NCI-H510A treated with DMSO at 0.1 percent for 48 hours (cell line): ENCODE results near the gene GMCL2.

Experiments used
- DNase-seq: peaks from one replicate; lab custom pipeline; 2025; lab: John Stamatoyannopoulos, UW

Gene GMCL2

DNA sequence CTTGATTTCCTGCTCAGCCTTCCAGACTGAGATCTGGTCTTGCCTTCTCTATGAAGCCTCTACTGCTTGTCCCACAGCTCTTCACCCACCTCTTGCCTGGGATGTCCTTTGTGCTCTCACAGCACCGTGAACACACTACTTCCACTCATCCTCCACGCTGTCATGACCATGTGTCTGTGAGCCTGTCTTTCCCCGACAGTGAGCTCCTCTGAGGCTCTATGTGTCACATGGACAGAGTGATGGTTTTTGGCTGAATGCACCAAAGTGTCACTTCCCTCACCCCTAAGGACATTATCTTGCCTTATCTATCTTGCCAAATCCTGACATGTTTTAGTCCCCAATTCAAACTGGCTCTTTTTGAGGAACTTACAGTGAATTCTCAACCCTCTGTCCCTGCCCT lies 34.1 kb upstream of the GMCL2 start:
- DNase-seq, result no peak

DNA sequence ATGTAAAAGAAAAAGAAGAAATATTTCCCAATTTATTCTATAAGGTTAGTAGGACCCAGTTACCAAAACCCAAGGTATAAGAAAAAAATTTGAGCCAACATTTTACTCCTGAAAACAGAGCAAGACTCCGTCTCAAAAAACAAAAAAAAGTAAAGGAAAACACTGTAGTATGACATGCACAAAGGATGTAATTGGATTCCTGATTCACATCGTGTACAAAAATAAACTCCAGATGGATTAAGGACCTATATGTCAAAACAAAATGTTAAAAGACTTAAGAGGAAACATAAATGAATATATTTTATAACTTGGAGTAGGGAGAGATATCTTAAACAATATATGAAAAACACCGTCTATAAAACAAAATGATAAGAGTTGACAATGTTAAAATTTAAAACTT lies 31.7 kb upstream of the GMCL2 start:
- no peak for DNase-seq

DNA sequence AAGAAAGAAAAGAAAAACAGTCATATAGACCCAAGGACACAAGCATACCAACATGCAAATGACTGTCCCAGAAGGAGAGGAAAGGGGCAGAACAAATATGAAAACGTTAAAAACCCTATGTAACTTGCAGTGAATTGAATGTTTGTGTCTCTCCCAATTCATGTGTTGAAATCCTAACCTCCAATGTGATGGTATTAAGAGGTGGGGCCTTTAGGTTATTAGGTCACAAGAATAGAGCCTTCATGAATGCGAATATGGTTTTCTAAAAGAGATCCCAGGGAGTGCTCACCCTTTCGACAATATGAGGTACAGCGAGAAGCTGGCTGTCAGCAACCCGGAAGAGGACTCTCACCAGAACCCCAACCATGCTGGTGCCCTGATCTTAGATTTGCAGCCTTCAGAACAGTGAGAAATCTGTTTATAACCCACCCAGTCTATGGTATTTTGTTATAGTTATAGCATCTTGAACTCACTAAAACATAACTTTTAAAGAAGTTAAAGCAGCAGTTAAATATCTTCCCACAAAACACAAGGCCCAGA lies 31.1 kb upstream of the GMCL2 start:
- no peak for DNase-seq

DNA sequence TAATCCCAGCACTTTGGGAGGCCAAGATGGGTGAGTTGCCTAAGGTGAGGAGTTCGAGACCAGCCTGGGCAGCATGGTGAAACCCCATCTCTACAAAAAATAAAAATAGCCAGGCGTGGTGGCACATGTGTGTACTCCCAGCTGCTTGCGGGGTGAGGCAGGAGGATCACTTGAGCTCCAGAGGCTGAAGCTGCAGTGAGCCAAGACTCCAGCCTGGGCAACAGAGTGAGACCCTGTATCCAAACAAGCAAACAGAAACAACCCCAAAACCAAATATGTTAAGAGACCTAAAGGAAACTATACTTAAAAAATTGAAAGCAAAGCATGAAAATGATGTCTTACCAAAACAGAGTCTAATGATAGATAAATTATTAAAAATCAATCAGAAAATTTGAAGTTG lies 29.6 kb upstream of the GMCL2 start:
- no peak for DNase-seq

DNA sequence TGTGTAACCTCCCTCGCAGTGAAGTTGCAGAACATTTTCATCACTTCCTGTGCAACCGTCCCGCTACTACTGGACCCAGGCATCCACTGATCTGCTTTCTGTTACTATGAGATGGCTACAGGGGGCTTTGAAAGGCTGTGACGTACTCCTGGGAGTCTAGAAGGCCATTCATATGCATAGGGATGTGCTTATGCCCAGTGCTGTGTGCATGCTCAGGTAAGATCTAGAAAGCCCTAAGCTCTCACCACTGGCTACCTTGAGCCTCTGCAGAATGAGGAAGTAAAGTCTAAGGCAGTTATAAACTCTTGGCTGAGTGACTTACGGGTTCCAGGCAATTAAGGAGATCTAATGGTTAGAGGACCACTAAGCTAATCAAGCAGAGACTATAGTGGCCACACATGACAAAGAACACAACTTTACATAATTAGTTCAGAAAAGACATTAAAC lies 28.9 kb upstream of the GMCL2 start:
- DNase-seq, result no peak

DNA sequence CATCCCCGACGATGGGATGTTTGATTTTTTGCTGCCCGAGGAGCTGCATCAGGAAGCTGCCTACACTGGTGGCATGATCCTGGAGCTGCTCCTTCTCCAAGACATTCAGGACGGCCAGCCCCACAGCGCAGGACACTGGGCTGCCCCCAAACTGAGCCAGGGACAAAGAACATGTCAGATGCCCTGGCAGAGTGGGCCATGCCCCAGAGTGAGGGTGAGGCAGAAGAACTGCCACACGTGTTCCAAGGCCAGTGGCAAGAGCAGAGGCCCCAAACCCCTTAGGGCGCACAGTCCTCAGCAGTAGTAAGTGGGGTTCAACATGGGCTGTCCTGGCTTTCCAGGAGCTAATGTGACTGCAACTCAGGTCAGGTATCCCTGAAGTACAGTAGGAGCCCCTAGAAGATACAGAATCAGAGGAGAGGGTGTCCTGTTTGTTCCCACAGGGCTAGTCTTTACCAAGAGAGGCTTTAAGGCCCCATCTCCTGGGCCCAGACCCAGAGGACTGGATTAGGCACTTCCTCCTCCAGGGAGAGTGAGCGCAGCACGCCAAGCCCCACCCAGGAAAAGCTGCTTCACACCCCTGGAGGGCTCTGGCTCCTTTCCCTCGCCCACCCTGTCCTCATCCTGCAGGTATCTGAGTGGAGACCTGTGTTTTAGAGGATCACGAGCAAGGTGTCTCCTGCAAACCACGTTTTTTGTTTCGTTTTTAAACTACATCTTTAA lies 28.3 kb upstream of the GMCL2 start:
- no peak for DNase-seq

- no peak for DNase-seq
Observed at GRCh38 chr5:178214160-178214803, 27.1 kb upstream of the GMCL2 start.

DNA sequence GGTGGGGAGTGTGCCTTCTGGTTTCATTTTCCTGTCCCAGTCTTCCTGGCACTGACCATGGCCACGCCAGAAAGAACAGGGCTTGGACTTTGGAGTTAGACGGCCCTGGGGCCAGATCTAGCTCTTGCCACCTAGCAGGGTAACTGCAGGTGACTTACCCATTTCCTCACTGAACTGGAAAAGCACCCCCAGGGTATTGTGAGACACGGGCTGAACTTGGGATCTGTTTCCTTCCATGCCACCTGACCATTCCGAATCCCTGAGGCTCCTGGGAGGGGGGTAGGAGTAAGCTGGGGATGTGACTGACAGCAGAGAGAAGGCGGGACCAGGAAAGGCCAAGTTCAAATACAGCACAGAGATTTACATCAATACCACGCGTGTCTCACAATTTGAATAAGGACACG lies 26.6 kb upstream of the GMCL2 start:
- no peak for DNase-seq

DNA sequence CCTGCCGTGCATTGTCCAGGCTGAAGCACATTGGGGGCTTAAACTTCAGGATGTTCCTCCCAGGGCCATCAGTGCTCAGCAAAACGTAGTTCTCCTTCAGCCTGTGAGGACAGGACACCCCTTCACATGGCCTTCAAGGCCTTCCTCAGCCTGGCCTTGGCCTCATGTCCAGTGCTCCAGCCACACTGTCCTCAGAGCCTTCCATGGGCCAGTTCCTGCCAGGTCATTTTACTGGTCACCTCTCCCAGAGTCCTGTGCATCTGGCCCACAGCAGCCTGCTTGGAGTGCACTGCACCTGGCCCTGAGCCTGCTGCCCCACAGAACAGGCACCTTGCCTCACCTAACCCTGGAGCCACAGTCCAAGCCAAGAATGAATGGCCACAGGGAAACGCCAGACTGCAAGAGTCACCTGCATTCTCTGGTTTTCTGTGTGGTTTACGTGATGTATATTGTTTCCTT lies 25.9 kb upstream of the GMCL2 start:
- DNase-seq, result no peak

DNA sequence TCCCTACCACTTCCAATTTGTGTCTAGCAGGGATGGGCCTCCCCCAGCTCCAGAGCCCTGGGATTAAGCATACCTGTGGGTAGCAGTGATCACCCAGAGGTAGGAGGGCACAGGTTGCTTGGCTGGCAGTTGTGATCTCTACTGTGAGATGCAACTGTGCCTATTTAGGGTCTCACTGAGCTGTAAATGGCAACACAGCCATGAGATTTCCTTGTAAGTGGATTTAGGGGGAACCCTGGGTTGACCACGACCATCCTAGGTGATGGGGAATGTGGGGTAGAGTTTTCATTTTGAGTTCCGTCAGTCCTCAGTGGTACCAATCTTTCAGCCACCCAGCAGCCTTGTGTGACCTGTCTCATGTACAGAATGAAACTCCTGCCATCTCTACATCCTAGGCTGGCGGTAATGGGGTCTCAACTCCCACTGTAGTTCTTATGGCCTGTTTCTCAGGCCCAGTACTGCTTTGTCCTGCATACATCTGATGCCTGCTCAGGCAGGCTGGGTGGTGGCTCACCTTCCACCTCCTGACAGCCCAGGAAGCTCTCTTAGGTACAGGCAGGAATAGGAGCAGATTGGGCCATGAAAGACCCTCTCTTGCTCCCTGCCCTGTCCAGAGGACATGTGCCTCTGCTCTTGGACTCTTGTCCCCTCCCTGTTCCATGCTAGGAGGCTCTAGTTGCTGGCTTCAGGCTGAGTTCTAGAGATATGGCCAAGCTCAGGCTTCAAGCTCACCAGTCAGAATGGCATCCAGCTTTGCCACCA lies 25.3 kb upstream of the GMCL2 start:
- no peak for DNase-seq

DNA sequence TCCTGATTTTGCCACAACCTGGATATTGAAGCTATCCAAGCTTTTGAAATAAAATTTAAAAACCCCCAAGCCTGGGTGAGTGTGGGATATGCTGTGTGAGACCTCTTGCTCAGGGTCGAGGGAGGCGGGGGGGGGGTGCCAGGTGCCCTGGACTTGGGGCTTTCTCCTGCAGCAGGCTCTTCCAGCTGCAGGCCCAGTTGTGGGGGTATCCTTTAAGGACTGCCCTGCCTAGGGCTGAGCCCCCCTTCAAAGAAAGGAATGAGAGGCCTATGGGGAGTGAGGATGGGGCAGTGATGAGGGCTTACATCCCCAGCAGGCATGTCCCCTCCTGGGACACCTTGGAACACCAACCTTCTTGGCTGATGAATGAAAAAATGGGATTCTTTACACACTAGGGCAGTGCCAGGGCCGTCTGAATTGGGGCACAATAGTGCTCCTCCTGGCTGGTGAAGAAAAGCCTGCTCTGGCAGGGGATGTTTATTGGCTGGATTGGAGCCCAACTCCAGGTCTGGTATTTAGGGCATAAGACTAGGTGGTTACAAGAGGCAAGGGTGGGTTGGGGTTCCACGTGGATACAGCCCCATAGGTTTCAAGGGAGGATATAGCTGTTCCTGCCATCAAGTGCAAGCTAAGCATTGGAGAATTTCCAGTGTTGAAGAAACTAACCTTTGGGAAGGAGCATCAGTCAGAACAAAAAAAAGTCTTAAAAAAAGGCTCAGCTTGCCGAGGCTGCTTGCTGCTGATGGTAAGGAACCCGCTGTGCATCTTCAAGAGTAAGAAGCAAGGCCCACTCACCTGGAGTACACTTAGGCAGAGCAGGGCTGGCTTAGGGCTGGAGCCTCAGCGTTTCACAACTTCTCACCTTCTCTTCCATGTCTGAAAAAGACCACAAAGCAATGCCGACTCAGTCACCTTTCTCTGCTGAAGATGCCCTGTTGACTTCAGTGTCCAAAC lies 24.2 kb upstream of the GMCL2 start:
- DNase-seq, result no peak

DNA sequence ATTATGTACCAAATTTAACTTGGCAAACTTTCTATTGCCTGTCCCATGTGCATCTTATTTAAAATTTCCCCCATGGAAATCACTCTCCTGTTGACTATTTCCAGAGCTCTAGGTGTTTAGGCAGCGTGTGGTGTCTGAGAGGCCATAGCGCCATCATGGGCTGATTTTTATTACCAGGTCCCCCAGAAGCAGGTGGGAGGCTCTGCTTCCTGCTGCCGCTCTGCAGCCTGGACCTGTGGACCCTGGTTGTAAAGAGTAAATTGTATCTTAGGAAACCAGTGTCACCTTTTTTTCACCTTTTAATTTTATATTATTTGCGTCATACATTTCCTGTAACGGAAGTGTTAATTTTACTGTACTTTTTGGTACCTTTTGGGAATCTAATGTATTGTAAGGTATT lies 23.5 kb upstream of the GMCL2 start:
- no peak for DNase-seq

- no peak for DNase-seq
Observed at GRCh38 chr5:178210073-178210535, 22.9 kb upstream of the GMCL2 start.

GRCh38 chr5:178209334-178210072 lies 22.3 kb upstream of the GMCL2 start:
- DNase-seq, result no peak

- no peak for DNase-seq
Observed at GRCh38 chr5:178208540-178209227, 21.5 kb upstream of the GMCL2 start.

GRCh38 chr5:178207917-178208280 lies 20.7 kb upstream of the GMCL2 start:
- no peak for DNase-seq

GRCh38 chr5:178207183-178207916 lies 20.2 kb upstream of the GMCL2 start:
- DNase-seq, result no peak

GRCh38 chr5:178206166-178207101 lies 19.3 kb upstream of the GMCL2 start:
- no peak for DNase-seq

DNA sequence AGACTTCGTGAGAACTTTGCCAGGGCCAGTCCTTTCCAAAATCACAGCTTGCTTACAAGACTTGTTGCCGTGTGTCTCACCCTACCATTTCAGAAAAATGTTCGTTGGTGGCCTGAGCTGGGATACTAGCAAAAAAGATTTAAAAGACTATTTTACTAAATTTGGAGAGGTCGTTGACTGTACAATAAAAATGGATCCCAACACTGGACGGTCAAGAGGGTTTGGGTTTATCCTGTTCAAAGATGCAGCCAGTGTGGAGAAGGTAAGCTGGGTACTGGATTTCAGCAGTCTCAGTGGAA lies 18.5 kb upstream of the GMCL2 start:
- DNase-seq, result no peak
